GM18861 (cell line): ENCODE data around the gene IMPG2.

Experiments used
- ATAC-seq: cut with Tn5 transposase; IDR thresholded peaks from one replicate; pipeline ENCODE4 v1.9.1; 2021; ENCODE audit not compliant: unreplicated experiment

The IMPG2 gene

GRCh38 chr3:101278727-101279126, 41.6 kb downstream of the IMPG2 start:
- no peak for ATAC-seq

- no peak for ATAC-seq
These were observed 46.8 kb downstream of the IMPG2 start for GRCh38 chr3:101273608-101274007.

- ATAC-seq = no peak
These were observed 47.2 kb downstream of the IMPG2 start for GRCh38 chr3:101273156-101273555.

GRCh38 chr3:101271728-101272127, 48.6 kb downstream of the IMPG2 start:
- no peak for ATAC-seq

DNA sequence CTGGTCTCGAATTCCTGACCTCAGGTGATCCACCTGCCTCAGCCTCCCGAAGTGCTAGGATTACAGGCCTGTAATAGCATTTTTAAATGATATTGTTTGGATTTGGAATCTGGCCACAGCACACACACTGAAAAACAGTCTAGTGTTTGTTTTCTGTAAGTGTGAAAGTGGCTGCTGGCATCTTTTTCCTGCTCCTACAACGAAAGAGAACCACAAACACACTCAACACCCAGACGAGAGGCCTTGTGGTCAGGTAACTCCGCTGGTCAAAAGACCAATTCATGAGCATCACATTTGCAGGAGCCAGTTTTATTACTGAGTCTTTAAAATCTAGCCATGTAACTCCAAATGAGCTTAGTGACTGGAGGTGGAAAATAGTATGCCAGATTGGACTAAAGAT, 50.2 kb downstream of the IMPG2 start:
- no peak for ATAC-seq

GRCh38 chr3:101268971-101269671, 51.3 kb downstream of the IMPG2 start:
- no peak for ATAC-seq

- ATAC-seq = no peak
These were observed 52.2 kb downstream of the IMPG2 start for GRCh38 chr3:101268141-101268540.

GRCh38 chr3:101266566-101266965, 53.8 kb downstream of the IMPG2 start:
- no peak for ATAC-seq

DNA sequence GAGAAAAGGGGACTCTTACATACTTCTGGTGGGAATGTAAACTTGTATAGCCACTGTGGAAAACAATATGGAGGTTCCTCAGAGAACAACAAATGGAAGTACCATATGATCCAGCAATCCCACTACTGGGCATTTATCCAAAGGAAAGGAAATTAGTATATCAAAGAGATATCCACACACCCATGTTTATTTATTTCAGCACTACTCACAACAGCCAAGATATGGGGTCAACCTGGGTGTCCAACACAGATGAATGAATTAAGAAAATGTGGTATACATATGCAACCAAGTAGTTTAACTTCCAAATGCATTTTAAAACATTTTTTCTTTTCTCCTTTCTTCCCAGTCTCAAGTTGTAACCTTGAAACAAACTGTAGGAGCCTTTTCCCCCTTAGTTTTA, 54.3 kb downstream of the IMPG2 start:
- ATAC-seq = no peak

GRCh38 chr3:101262393-101263240, 57.8 kb downstream of the IMPG2 start:
- no peak for ATAC-seq

DNA sequence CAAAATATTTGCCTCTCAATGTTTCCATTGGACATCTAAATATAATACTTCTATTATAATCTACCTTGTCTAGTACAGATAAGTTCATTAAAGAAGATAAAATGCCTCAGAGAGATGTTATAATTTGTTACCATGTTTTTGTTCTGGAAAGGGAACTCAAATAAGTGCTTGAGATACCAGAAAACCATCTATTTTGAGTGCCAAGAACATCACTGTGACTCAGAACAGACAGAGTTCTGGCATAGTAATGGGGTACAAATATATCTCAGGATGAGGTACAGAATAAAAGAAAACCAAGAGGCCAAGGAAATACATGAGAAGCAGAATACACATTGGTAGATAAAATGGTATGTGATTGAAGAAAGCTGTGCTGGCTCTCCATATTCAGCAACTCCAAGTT, 58.9 kb downstream of the IMPG2 start:
- no peak for ATAC-seq

GRCh38 chr3:101259485-101260341, 60.7 kb downstream of the IMPG2 start:
- no peak for ATAC-seq

- no peak for ATAC-seq
These were observed 63.9 kb downstream of the IMPG2 start for GRCh38 chr3:101256511-101256910.

DNA sequence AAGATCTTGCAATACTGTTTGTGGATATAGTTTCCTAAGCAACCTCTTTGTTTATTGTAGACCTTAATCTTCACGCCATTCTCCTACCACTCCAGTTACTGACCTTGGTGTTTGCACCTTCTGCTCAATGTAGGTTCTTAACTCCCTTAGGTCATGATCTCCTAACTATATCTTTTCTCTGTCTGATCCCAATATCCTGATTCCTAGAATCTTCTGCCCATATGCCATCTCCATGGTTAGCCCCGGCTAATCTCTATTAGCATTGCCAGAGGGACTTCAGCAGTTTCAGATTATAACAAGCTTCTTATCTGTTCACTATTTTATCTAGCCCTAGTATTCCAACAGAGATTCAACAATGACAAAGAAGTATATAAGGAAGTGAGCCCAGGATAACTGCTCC, 64.9 kb downstream of the IMPG2 start:
- ATAC-seq = no peak

DNA sequence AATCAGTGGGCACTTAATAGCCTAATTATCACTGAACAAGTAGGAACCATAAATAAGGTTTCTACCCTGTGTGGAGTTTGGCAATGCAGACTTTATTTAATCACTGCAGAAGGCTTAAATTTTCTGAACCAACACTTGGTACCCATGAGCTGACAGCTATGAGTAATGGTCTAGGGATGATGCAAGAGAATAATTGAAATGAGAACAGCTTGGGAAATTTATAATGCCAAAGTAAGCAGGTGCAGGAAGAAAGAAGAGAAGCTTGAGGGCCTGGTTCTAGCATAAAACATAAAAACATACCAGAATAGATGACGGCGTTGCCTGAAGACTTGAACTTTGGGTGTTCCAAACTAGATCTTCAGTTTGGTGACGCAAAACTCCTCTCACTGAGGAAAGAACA, 67.0 kb downstream of the IMPG2 start:
- ATAC-seq = no peak

DNA sequence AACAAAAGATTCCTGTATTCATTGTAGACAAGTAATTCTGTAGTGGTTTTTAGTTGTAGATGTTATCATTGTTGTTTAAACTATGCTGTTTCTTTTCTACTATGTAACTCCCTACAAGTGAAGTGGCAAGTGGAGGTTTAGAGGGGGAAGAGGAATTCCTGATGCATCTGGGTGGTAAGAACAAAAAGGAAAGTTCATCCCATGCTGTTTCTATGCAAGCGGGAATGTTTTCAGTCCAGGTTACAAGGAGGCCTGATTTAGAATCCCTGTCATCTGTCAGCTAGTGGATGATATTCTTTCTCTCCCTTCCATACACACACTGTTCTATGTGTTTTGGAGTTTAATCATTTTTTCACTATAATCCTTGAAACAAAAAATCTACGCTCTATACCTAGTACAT, 67.4 kb downstream of the IMPG2 start:
- ATAC-seq = no peak

GRCh38 chr3:101252307-101252706, 68.1 kb downstream of the IMPG2 start:
- ATAC-seq = no peak

DNA sequence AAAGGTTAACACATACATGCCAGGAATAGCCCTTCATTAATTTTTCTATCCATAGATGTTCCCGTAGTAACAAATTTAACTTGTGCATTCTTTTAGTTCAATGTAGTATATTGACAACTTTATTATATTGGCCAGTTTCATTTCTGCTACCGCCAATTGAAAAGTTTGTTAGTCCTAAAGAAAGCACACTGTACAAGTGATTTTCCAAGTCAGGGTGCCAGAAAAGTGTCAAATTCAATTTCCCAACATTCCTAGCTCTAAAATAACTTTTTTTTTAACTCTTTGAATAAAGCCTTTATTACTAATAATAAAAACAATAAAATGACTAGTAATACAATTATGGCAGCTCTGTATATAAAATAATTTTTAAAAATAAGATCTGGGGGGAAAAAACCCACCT, 68.9 kb downstream of the IMPG2 start:
- no peak for ATAC-seq

DNA sequence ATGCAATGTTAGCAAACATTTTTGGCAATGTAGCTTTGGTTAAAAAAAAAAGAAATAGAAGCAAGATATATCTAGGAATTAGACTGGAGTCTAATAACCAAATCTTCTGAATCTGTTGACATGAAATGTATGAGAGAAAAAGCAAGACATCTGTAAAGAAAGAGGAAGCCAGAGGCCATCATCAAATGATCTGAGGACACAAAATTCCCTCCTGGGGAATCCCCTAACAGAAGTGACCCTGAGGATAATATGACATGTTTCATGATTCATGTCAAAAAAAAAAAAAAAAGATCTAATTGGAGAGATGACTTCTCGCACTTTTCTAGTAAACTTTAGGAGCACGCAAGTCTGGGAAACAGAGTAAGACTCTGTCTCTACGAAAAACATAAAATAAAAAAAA, 70.9 kb downstream of the IMPG2 start:
- no peak for ATAC-seq

DNA sequence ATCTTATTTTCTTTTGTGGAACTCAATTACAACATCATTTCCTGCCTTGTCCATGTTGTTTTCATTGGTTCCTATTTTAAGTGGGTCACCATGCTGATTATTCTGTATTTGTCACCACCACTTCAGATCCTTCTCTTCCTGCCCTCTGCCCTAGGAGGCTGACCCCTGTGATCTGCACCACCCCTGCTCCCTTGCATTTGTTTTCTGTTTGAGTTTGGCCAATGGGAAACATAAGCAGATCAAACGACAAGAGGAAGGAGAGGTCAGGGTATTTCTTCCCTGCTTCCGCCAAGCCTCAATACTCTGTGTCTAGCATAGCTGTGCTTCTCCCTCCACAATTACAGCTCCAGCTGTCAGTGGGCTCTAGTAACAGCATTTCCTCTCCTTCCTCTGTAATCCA, 71.6 kb downstream of the IMPG2 start:
- no peak for ATAC-seq

DNA sequence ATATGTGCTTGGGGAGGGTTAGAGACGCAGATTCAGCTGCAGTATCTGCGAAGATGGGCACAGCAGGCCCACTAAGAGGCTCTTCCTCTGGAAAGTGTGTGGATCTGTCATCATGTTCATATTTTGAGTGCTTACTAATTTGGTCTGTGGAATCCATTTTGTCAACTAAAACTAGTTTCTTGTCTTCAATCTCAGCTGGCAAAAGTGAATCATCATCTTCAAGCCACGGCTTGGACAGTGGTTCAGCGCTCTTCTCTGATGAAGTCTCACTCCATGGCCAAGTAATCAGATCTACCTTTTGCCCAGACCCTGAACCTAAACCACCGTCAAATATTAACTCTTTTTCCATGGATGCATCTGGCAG, 76.2 kb downstream of the IMPG2 start:
- ATAC-seq = no peak
